Thyroid gland (tissue), 4 donors: ENCODE measurements around the gene PMM2.

Source experiments
- CTCF ChIP-seq, 6 experiments: fragments of 200-600 bp in 3 of 6; fragments of 450-650 bp in 3 of 6; sonication (generic) in 3 of 6; IDR thresholded peaks; one replicate each; pipeline ENCODE4 v1.5.1; 2016 to 2019; ENCODE audit warnings: antibody characterized with exemption in 6 of 6, mild to moderate bottlenecking in 2 of 6, inconsistent platforms in 1 of 6, moderate library complexity in 1 of 6
- POLR2A ChIP-seq, 2 donors: fragments of 450-650 bp; IDR thresholded peaks; one replicate each; pipeline ENCODE4 v1.6.1; 2017; ENCODE audit warnings: antibody characterized with exemption in 2 of 2, mild to moderate bottlenecking in 2 of 2, moderate library complexity in 1 of 2

- no peak for TF ChIP-seq CTCF (IDR thresholded peaks at IDR 0.05)
- no peak for TF ChIP-seq POLR2A (IDR thresholded peaks at IDR 0.05)
Measured at GRCh38 chr16:8866884-8867215, 69.2 kb downstream of the PMM2 start.
